ENCODE results near the gene CKLF.

The CKLF gene

GRCh38 chr16:66517586-66518263 lies 34.7 kb upstream of the CKLF start:
- DNase-seq (ENCODE audit: low spot score) = no peak

GRCh38 chr16:66519482-66520373 lies 32.6 kb upstream of the CKLF start:
- DNase-seq (ENCODE audit: low spot score) = no peak

- DNase-seq (ENCODE audit: low spot score) = no peak
These were observed 31.8 kb upstream of the CKLF start for GRCh38 chr16:66520406-66521170.

- DNase-seq (ENCODE audit: low spot score) = no peak
These were observed 31.1 kb upstream of the CKLF start for GRCh38 chr16:66521252-66521713.

- DNase-seq (ENCODE audit: low spot score) = no peak
These were observed 30.2 kb upstream of the CKLF start for GRCh38 chr16:66521951-66522771.

DNA sequence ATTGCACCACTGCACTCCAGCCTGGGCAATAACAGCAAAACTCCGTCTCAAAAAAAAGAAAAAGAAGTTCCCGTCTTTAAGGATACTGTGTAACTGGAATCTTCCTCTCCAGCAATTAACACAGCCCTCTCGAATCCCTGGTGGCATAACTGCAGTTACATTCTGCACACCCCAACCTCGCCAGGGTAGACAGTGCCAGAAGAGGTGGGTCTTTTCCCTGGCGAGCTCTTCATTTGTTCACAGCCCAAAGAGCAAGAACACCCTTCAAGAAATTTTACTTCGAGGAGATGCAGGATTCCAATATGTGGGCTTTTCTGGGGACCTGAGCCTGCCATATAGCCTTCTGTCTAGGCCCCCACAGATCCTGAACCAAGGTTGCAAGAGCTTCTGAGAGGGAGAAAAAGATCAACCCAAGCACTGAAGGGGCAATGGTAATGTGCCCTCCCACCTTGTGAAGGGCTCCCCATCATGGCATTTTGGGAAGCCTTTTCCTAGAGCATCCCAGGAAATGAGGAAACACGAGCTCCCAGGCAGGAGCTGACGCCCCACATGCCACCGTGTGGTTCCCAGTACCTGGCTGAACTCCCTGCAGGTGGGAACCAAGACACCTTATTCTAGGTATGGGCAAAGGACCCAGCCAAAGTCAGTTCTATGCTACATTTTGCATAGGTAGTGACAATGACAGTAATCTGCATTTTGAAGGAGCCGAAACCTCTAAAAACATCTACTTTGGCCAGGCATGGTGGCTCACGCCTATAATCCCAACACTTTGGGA lies 29.4 kb upstream of the CKLF start:
- DNase-seq (ENCODE audit: low spot score) = no peak

GRCh38 chr16:66523861-66524354 lies 28.5 kb upstream of the CKLF start:
- DNase-seq (ENCODE audit: low spot score) = no peak

GRCh38 chr16:66524601-66525164 lies 27.7 kb upstream of the CKLF start:
- no peak for DNase-seq (ENCODE audit: low spot score)

DNA sequence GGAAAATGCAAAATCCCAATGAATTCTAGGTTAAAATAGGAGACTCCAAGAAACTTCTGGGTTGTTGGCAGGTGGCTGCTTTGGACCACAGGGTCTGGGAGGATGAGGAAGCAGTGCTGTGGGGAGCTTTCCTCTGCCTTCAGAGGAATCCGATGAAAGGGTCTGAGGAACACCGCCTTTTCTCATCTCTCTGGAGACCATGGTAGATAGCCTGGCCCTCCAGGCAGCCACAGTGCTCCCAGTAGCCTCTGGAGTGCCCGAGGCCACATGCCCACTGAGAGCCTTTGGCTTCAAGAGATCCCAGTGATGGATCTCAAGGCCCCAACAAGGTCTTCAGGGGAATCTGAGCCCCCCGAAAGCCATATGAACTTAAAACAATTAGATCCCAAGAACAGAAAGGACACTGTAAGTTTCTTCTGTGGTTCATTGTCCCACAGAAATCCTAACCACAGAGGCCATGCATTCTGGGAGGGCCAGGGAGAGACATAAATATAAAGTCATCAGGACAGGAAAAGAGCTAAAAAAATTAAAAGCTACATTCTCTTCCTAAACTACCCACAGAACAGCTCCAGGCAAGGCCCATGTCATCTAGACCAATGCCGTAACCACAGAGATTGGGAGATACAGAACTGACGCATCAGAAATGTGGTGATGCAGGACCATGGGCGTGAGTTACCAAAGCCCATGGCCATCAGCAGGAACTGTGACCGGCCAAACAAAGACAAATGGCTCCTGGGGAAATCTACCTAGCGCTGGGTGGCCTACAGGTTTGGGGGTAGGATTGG lies 26.8 kb upstream of the CKLF start:
- DNase-seq (ENCODE audit: low spot score) = no peak

DNA sequence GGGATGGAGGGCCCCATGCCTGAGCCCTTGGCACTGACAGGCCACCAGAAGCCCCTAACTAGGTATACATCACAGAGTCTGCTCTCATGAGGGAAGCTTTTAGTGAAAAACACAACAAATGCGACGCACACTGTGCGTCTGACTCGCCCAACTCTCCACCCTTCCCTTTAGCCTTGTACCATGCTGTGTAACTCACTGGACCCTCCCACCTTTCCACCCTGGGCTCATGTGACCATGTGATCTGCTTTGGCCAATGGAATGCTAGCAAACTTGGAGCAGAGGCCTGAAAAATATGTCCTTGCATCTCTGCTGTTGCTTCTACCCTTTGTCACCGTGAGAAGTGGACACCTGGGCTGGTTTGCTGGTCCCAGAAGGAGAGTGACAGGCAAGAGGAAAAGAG lies 24.1 kb upstream of the CKLF start:
- no peak for DNase-seq (ENCODE audit: low spot score)

- no peak for DNase-seq (ENCODE audit: low spot score)
These were observed 22.9 kb upstream of the CKLF start for GRCh38 chr16:66529475-66529874.

DNA sequence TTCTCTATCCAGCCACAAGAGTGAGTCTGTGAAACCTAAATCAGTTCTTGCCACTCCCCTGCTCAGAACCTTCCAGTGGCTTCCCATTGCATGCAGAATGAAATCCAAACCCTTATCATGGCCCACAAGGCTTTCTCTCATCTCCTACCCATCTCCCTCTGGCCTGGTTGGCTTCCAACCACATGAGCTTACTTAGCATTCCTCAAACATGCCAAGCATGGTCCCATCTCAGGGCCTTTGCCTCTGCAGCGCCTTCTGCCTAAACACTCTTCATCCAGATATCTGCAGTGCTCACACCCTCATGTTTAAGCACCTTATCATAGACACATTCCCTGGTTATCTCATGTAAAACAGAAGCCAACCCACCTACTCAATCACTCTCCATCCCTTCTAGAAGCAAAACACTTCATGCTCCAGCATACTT lies 18.0 kb upstream of the CKLF start:
- no peak for DNase-seq (ENCODE audit: low spot score)

DNA sequence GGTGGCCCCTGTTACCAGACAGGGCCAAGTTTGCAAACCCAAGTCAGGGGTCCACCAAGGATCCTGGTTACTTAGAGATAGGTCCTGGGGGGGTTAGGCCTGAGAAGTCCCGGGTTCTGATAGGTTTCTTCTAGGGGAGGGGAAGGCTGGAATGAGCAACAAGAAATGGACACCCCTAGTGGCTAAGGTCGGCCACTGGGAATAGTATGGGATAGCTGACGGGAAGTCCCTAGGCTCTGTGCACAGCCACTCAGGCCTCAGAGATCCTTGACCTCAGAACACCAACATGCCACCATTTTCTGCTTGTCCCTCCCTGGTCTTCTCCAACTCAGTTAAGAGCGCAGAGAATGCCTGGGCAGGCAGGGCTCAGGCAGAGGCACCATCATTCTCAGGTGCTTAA lies 15.9 kb upstream of the CKLF start:
- DNase-seq (ENCODE audit: low spot score) = no peak

GRCh38 chr16:66537236-66537635 lies 15.1 kb upstream of the CKLF start:
- no peak for DNase-seq (ENCODE audit: low spot score)

GRCh38 chr16:66538910-66539309 lies 13.5 kb upstream of the CKLF start:
- no peak for DNase-seq (ENCODE audit: low spot score)

DNA sequence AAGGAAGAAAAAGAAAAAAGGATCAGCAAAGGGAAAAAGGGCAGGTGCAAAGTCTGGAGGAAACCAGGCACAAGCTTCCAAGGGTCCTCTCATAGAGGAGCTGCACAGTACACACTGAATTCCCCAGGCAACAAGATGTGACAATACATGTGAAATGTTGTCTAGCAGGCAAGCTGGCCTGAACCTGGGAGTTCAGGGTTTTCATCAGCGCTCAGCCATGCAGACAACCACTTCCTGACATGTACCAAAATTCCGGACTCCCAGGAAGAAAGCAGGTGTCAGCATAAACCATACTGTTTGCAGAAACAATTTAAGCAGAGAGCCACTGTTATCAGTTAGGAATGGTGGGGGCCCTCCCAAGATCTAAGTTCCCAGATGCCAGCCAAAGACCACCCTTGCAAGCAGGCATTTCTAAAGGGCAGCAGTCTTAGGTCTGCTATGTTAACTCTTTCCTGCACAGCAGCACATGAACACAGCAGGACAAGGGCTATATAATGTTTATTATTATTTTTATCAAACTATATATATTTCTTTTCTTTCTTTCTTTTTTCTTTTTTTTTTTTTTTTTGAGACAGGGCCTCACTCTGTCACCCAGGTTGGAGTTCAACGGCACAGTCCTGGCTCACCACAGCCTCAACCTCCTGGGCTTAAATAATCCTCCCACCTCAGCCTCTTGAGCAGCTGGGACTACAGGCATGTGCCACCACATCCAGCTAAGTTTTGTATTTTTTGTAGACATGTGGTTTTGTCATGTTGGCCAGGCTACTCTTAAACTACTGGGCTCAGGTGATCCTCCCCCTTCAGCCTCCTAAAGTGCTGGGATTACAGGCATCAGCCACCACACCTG lies 12.5 kb upstream of the CKLF start:
- no peak for DNase-seq (ENCODE audit: low spot score)

- DNase-seq (ENCODE audit: low spot score) = no peak
These were observed 10.7 kb upstream of the CKLF start for GRCh38 chr16:66541388-66542355.
